Measurements from ENCODE around the gene MLC1.

MLC1 gene

DNA sequence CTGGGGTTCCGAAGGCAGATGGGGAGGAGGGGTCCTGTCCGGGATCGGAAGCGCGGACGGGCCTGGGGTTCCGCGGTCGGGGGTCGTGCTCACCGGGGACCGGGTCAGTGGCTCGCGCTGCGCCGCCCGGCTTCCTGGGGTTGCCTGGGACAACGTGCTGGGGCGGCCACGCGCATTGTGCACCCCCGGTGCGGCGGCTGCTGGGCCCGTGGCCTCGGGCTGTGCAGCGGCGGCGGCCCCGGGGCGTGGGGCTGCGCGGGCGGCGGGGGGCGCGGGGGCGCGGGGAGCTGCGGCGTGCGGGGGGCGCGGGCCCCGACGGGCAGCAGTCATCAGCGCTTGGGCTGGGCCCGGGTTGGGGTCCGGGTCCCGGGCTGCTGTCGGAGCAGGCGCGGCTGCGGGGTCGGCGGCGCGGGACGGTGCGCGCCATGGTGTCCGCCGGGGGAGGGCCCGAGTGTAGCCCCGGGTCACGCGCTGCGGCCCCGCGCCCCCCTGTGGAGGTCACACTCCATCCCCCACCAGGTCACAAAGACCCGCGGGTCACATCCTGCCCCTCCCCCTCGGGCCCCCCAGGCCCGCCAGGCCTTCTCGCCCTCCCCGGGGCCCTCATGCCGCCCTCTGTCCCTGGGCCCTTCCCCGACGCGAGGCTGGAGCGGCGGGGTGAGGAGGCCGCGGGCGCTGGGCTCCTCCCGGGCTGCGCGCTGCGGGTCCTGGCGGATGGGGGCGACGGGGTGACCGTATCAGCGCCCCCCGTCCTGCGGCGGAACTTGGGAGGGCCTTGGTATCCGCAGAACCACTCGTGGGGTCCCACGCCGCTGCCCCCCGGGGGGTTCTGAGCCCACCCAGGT is 26.9 kb downstream of the MLC1 start, which contains the start of gene TTLL8:
TSS of gene TTLL8 (minus strand) at position 238 of the 845 bp plus-strand sequence.
- no peak for DNase-seq (ENCODE audit: low spot score)

DNA sequence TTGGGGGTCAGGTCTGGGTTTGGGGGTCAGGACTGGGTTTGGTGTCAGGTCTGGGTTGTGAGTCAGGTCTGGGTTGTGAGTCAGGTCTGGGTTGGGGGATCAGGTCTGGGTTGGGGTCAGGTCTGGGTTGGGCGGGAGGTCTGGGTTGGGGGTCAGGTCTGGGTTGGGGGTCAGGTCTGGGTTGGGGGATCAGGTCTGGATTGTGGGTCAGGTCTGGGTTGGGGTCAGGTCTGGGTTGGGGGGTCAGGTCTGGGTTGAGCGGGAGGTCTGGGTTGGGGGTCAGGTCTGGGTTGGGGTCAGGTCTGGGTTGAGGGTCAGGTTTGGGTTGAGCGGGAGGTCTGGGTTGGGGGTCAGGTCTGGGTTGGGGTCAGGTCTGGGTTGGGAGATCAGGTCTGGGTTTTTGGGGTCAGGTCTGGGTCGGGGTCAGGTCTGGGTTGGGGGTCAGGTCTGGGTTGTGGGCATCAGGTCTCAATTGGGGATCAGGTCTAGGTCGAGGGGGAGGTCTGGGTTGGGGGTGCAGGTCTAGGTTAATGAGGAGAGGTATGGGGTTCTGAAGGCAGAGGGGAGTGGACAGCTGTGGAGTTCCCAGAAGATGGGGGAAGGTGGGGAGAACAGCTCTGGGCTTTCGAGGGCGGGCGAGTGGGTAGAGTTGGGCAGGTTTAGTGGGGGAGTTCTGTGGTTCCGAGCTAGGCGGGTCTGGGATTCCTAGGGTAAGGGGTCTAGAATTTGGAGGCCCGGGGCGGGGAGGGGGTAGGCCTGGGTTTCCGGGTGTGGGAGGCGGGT is 27.8 kb downstream of the MLC1 start:
- no peak for DNase-seq (ENCODE audit: low spot score)

DNA sequence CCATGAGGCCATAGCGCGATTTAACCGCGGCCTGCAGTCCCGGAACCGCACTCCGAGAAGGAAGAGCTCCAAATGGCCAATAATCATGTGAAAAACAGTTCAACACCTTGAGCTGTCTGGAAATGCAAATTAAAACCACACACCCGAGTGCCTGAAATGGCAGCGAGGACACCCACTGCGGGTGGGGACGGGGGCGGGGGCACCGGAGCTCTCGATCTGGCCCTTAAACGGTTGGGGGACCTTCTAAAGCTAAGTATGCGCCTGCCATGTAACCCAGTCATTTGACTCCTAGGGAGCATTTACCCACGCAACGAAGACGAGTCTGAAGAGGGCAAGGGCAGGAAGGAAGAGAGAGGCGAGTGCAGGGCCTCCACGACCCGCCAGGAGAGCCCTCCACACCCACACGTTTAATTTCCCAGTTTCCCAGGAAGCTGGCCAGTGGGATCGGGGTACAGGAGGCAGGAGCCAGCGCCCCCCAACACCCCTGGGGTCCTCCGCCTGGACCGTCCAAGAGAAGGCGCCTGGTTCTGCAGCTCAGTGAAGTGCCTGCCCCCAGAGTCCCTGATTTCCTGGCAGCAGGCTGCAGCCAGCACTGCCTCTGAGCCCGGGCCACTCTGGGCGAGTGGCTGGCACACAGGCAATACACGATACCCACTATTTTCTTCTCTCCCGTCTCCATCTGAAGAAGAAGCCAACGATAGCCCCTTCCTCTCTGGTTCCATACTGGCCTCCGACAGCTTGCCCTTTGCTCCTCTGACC is 28.8 kb downstream of the MLC1 start:
- no peak for DNase-seq (ENCODE audit: low spot score)

DNA sequence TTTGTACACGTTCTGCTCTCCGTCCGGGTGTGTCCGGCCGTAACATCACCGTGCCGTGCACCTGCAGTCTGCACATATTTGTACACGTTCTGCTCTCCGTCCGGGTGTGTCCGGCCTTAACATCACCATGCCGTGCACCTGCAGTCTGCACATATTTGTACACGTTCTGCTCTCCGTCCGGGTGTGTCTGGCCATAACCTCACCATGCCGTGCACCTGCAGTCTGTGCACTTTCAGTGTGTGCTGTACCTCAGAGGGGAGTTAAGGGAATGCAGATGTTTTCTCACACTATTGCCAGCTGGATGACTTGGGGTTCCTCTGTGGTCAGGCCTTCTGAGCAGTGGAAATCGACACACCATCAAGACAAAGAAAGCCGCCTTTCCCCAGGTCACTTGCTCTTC is 31.4 kb downstream of the MLC1 start:
- no peak for DNase-seq (ENCODE audit: low spot score)

DNA sequence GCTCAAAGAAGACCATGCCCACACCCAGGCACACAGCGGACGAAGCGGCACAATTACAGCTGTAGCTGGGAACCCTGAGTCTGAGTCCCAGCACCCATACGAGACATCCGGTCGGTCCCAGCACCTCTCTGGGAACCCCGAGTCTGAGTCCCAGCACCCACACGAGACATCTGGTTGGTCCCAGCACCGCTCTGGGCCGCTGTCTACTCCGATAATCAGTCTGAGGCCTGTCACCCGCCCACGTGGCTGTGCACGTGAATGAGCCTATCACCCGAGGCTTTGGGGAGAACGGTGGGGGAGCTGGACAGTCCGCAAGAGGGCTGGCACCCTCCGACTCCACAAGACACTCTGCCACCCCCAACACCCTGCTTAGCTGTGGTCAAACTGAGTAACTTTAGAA is 33.3 kb downstream of the MLC1 start:
- no peak for DNase-seq (ENCODE audit: low spot score)

DNA sequence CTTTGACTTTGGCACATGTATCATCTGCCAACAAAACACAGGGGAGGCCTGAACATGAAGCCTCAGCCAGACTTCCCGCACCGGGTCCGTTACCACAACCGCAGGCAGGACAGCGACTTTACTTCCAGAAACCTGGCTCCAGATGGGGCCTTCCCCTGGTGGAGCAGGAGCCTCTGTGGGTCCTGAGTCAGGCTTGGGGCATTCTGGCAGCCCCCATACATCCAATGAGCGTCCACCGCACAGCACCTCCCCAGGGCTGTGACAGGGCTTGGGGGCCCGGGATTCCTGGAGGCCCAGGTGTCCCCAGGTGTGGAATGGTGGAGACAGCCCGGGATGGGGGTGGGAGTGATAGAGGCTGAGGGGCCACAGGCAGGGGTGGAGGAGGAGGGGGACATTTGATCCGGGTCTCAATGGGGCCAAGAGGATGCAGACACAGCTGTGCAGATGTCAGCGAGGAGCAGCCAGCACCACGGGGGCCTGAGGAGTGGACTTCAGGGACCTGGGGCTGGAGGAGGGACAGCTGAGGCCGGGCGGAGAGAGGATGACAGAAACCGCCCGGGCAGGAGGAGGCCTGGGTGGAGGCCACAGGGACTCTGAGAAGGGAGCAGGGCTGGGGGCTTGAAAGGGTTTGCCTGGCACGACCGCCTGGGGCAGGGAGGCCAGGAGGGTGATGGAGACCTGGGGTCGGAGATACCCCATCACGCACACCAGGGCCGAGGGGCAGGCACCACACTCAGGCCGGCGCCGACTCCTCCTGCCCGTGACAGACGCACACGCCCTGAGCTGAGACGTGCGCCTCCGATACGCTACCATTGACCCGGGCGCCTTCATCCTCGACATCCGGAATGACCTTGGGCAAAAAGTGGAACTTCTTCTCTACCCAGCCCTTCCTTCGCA is 35.7 kb downstream of the MLC1 start:
- DNase-seq (ENCODE audit: low spot score) = no peak

DNA sequence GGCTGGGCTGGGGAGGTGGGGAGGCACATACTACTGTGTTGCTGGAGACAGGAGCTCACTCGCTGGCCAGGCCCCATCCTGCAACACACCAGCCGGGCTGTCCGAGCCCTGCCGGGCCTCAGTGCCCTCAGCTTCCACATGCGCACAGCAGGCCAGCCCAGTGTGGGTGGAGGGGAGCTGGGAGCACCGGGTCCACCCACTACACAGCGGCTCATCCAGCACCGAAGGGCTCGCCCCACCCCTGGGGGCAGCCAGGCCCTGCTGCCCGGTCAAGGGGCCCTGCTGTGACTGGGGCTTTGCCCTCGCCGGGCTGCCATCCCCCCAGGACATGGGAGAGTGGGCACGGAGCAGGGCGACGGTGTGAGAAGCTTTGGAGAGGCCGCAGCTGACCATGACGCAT is 36.4 kb downstream of the MLC1 start:
- no peak for DNase-seq (ENCODE audit: low spot score)

DNA sequence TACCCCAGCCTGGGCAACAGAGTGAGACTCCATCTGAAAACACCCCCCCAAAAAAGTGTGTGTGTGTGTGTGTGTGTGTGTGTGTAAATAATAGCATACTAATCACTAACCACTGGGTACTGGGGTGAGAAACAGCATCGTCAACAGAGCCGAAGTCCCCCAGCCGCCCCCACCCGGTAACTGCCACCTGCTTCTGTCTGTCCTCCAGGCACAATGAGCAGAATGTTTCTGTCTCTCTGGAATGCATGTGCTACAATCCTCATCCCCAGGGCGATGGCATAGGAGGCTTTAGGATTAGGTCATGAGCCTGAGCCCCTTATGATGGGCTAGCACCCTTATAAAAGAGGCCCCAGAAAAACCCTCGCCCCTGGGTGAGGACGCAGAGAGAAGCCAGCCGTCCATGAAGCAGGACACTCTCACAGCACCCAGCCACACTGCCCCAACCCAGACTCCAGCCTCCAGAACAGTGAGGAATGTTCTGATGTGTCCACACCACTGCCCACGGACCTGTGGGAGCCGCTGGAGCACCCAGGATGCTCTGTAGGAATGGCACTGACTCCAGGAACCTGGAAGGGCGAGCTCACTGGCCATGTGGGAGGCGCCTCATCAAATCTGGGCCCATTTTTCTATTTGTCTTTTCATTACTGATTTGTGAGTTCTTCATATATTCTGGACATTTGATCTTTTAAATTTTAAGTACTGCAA is 37.0 kb downstream of the MLC1 start:
- DNase-seq (ENCODE audit: low spot score) = no peak

DNA sequence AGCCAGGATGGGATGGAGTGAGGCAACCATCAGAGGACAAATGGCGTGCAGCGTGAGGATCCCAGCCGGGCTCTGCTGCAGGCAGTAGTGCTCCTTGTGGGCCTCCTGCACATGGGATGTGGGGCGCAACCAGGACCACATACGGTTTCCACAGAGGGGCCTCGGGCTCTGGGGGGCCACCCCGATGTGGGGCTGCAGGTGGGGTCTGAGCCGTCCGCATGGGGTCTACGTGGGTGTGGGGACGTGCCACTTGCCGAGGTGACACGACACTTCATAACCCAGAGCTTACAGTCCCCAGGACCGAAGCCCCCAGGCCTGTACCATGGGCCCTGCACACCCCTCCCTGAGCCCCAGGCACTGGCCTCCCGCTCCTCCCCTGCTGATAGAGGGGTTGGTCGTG is 37.9 kb downstream of the MLC1 start:
- no peak for DNase-seq (ENCODE audit: low spot score)

DNA sequence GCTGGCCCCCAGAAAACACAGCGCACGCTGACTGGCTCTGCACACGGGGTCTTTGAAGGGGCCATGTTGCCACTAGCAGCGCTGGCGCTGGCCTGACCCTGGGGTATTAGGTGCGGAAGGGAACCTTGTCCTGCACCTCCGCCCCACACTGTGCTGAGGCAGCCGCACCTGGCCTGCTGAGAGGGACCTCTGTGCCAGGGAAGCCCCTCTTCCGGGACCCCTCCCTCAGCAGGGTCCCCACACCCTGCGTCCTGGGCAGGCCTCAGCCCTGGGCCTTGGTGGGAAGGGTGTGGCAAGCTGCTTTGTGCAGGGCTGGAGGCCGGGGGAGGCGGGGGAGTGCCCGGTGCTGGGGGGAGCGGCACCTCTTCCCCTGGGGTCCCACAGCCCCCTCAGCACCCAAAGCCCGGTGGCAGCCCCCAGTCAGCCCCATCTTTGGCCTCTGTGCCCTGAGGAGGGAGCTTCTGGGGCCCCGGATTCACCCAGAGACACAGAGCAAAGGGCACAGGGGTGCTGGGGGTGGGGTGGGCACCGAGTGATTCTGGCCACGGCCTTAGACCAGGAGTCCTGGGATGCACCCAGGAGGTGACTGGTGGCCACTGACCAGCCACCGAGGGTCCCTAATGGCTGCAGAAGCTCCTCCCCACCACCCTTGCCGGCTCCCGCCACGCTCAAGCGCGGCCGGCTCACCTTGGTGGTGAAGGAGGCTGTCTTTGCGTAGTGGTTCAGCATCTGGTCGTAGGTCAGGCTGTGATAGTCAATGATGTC is 38.6 kb downstream of the MLC1 start:
- DNase-seq (ENCODE audit: low spot score) = no peak

DNA sequence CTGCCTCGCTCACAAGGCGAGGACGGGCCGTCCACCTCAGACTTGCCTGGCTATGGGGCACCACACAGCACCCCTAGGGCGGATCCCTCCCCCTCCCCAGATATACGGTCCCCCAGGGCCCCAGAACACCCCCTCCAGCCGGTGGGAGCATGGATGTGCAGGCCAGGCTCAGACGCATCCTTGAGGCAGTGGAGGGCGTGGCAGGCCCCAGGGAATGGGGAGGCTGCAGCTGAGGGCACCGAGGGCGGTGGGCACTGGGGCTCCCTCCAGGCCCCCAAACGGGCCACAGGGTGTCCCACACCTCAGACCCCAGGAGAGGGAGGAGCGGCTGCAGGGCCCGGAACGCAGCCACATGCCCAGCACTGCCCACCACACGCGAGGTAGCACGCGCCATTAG is 39.2 kb downstream of the MLC1 start:
- no peak for DNase-seq (ENCODE audit: low spot score)

DNA sequence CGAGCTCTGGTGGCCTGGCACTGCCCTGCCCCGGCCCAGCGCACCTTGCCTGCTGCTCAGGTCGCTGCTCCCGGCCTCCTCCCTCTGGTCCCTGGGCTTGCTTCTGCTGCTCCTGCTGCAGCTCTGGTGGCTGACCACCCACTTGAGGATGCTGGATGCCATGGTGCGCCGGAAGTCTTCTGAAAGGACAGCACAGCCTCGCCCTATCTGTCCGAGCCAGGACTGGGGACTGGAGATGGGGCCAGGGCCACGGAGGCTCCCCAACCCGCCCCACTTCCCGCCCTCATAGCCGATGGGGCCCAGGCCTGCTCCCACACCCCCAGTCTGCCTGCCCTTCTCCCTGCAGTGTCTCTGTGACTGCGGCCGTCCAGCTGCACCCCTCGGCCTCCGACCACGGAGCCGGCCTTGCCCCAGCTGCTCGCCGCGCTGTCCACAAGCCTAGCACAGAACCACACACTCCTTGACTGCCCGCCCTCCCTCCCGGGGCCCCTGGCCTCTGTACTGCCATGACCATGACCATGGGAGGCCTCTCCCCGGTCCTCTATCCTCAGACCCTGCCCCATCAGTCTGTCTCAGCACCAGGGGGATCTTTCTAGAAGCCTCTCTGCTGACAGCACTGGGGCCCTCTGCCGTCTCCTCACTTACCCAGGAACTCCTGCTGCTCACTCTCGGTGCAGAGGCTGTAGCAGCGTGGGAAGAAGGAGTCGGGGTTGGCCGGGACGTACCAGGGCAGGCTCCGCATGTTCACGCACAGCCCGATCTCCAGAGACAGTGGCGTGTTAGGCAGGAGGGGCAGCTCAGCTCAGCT is 39.8 kb downstream of the MLC1 start:
- DNase-seq (ENCODE audit: low spot score) = no peak

DNA sequence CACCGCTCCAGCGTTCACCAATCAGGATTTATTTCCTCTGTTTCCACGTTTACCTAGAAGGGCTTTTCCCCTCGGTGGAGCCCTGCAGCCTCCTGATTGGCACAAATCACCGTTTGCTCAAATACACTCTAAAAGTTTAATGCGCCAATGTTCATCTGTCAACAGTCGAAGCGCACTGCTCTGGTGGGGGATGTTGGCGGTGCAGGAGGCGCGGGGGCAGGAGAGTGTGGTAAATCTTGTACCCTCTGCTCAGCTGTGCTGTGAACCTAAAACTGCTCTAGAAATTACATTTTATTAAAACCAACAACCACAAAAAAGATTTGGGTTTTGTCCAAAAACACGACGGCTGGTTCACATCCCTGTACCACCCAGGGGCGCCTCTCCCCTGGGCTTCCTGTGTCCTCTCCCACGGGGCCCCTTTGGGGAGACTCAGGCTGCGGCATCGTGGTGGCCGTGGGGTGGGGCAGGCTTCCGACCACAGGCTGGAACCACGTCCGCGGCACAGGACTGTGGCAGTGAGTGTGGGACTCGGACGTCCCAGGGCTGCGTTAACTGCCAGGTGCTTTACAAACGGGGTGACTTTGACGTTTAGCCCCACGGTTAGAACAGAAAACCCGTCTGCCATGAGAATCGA is 40.6 kb downstream of the MLC1 start:
- no peak for DNase-seq (ENCODE audit: low spot score)

DNA sequence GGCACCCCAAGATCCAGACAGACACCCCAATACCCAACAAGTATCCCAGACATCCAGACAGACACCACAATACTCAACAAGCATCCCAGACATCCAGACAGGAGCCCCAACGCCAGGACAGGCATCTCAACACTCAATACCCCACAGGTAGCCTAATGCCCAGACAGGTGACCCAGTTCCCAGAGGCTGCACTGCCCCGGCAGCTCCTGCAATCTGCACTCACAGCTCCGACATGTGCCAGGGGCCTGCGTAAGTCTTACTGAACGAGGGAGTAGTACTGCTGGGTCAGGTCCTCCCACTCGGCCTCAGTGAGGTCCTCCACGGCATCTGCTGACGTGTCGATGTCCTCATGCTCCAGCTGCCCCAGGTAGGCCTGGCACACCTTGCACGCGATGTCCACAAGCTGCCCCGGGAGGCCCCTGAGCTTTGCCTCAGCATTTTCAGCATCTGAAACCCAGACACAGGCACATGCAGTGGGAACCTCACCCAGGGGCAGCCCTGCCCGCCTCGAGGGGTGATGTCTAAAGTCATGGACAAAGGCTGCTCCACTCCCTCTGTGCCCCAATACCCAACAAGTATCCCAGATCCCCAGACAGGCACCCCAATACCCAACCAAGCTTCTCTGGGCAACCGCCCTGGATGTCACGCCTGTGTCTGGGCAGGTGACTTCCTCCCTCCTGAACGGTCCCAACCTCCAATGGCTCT is 43.7 kb downstream of the MLC1 start:
- no peak for DNase-seq (ENCODE audit: low spot score)

DNA sequence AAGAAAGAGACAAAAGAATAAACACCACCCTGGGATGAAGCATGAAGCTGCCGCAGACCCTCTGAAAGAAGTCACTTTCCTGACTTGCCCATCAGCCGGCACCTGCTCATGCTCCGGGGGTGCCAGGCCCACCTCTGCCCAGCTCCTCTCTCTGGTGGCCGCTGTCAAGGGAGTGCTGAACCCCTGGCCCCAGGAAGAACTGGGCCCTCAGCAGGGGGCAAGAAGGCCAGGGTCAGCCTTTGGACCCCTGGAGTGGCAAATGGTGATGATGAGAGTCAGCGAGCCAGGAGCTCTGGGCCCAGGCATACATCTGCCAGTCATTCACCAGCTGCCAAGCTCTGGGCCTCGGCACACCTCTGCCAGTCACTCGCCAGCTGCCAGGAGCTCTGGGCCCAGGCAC is 44.5 kb downstream of the MLC1 start:
- DNase-seq (ENCODE audit: low spot score) = no peak

DNA sequence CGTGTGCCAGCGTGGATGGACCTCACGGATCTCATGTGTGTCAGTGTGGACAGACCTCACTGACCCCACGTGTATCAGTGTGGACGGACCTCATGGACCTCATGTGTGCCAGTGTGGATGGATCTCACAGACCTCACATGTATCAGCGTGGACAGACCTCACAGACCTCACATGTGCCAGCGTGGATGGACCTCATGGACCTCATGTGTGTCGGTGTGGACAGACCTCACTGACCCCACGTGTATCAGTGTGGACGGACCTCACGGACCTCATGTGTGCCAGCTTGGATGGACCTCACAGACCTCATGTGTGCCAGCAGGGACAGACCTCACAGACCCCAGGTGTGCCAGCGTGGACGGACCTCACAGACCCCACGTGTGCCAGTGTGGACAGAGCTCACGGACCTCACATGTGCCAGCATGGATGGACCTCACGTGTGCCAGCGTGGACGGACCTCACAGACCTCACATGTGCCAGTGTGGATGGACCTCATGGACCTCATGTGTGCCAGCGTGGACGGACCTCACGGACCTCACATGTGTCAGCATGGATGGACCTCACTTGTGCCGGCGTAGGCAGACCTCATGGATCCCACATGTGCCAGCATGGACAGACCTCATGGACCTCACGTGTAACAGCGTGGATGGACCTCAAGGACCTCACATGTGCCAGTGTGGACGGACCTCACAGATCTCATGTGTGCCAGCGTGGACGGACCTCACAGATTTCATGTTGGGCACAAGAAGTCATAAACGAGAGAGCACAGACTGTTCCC is 45.4 kb downstream of the MLC1 start:
- no peak for DNase-seq (ENCODE audit: low spot score)

DNA sequence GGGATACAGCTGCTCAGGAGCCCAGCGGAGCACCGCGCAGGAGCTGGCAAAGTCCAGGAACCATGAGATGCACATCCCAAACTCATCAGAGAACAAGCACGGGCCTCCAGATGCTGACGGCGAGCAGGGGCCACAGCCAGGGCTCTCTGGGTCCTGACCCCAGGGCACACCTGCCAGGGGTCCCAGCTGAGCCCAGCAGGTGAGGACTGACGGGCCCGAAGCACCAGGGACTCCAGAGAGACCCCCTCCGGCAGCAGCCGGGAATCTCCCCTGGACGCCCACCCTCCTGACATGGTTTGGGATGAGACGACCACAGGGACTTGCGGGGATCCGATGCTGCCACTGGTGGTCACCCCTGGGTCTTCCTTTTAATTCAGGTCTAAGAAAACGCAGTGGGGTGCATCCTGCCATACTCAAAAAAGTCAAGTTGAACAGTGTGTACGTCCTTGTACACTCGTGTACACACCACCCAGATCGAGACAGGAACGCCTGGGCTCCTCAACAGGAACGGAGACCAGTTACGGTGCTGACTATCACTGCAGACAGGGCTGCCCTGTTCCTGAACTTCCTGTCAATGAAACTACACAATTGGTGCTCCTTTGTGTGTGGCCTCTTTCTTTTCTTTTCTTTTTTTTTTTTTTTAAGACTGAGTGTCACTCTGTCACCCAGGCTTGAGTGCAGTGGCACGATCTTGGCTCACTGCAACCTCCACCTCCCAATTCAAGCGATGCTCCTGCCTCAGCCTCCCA is 49.1 kb downstream of the MLC1 start:
- DNase-seq (ENCODE audit: low spot score) = no peak

Data from hepatic stellate cell (primary cell).